H1 (cell line): ENCODE measurements around the gene TNN. TPM values are rescaled to one million over a fixed set of nuclear protein-coding genes. Genes with fewer than 3 reads are reported as not detected.

Experiments
- CTCF ChIA-PET: fragments of 300-600 bp; sonication (Branson Sonifier 250); formaldehyde crosslinking; loops from one replicate; lab custom pipeline; 2021; ENCODE audit not compliant: partially characterized antibody; lab: Charles Lee
- POLR2A ChIA-PET: fragments of 300-600 bp; sonication (Branson Sonifier 250); formaldehyde crosslinking; loops from one replicate; lab custom pipeline; 2021; ENCODE audit warnings: inconsistent platforms; ENCODE audit not compliant: partially characterized antibody; lab: Charles Lee
- DNase-seq, 2 experiments: peaks; one replicate each; pipeline versions ENCODE4 v3.0.0 to v3.0.0-alpha.2; 2010 to 2022; ENCODE audit warnings: low spot score in 2 of 2, low read depth in 1 of 2, mixed read lengths in 1 of 2
- FAIRE-seq: peaks from 2 replicates; lab custom pipeline; 2011; peaks lifted over from hg19 to GRCh38; lab: Jason Lieb, UNC
- H2AFZ ChIP-seq: 2 replicates; pipeline ENCODE4 v1.8.1; 2012; ENCODE audit warnings: low read length, inconsistent platforms
- H2AK5ac ChIP-seq: 2 replicates; pipeline ENCODE4 v1.6.1; 2013; ENCODE audit warnings: low read depth, low read length
- H2BK120ac ChIP-seq: replicated peaks from 2 replicates; pipeline ENCODE3; 2013; ENCODE audit warnings: low read depth, low read length, inconsistent platforms
- H2BK12ac ChIP-seq: 2 replicates; pipeline ENCODE4 v1.6.1; 2013; ENCODE audit warnings: low read depth, low read length
- H2BK15ac ChIP-seq: 2 replicates; pipeline ENCODE4 v1.6.1; 2013; ENCODE audit warnings: low read length
- H2BK20ac ChIP-seq: 2 replicates; pipeline ENCODE4 v1.6.1; 2013; ENCODE audit warnings: low read length
- H2BK5ac ChIP-seq: 2 replicates; pipeline ENCODE4 v1.6.1; 2013; ENCODE audit warnings: low read depth, low read length
- H3K14ac ChIP-seq: 2 replicates; pipeline ENCODE4 v1.6.1; 2013; ENCODE audit warnings: inconsistent platforms; ENCODE audit not compliant: insufficient read length
- H3K18ac ChIP-seq: 2 replicates; pipeline ENCODE4 v1.6.1; 2013; ENCODE audit warnings: low read length; ENCODE audit errors: extremely low read depth
- H3K23ac ChIP-seq: 2 replicates; pipeline ENCODE4 v1.6.1; 2013; ENCODE audit warnings: inconsistent platforms; ENCODE audit not compliant: insufficient read length
- H3K23me2 ChIP-seq: 2 replicates; pipeline ENCODE4 v1.6.1; 2013; ENCODE audit warnings: low read depth, low read length
- H3K27ac ChIP-seq: 2 replicates; pipeline ENCODE4 v1.6.1; 2011; ENCODE audit warnings: low read depth, low read length, inconsistent platforms
- H3K27me3 ChIP-seq, 4 experiments: replicated peaks in 1 of 4; 1 replicate in 1 of 4; 2 replicates in 3 of 4; pipeline versions ENCODE4 v1.6.1 to v1.8.1; 2011 to 2013; ENCODE audit warnings: low read length in 3 of 4, mild to moderate bottlenecking in 3 of 4, inconsistent platforms in 2 of 4, mixed read lengths in 2 of 4, moderate library complexity in 1 of 4; ENCODE audit not compliant: control insufficient read depth in 3 of 4, insufficient read depth in 3 of 4; ENCODE audit errors: extremely low read depth in 1 of 4
- H3K36me3 ChIP-seq, 4 experiments: 2 replicates each; pipeline versions ENCODE4 v1.6.1 to v1.8.1; 2011 to 2013; ENCODE audit warnings: mild to moderate bottlenecking in 4 of 4, low read length in 3 of 4, moderate library complexity in 2 of 4, control low read depth in 1 of 4, inconsistent platforms in 1 of 4; ENCODE audit not compliant: insufficient read depth in 4 of 4, control insufficient read depth in 2 of 4
- H3K4ac ChIP-seq: replicated peaks from 2 replicates; pipeline ENCODE3; 2013; ENCODE audit warnings: low read length, low read depth, mixed read lengths, inconsistent platforms; ENCODE audit not compliant: insufficient read length
- H3K4me1 ChIP-seq, 4 experiments: replicated peaks in 1 of 4; 1 replicate in 1 of 4; 2 replicates in 3 of 4; pipeline versions ENCODE4 v1.6.1 to v1.8.1; 2011 to 2013; ENCODE audit warnings: low read length in 3 of 4, inconsistent platforms in 2 of 4, mixed read lengths in 1 of 4; ENCODE audit not compliant: insufficient read depth in 4 of 4, control insufficient read depth in 3 of 4
- H3K4me2 ChIP-seq, 2 experiments: 2 replicates each; pipeline versions ENCODE4 v1.6.1 to v1.8.1; 2011 to 2013; ENCODE audit warnings: low read depth in 2 of 2, low read length in 2 of 2, control low read depth in 1 of 2, inconsistent platforms in 1 of 2, mild to moderate bottlenecking in 1 of 2; ENCODE audit not compliant: insufficient read depth in 1 of 2
- H3K4me3 ChIP-seq, 4 experiments: fragments of 200-600, 300-600 bp in 1 of 4; sonication (generic), shearing (Covaris generic), sonication (Bioruptor Twin) in 1 of 4; 2 replicates each; pipeline versions ENCODE4 v1.5.1 to v1.8.1; 2011 to 2016; ENCODE audit warnings: low read length in 4 of 4, low read depth in 3 of 4, control low read depth in 2 of 4, inconsistent platforms in 2 of 4, mild to moderate bottlenecking in 2 of 4, mixed read lengths in 1 of 4, moderate library complexity in 1 of 4; ENCODE audit not compliant: insufficient read depth in 2 of 4; ENCODE audit errors: extremely low read depth in 1 of 4
- H3K56ac ChIP-seq: replicated peaks from 2 replicates; pipeline ENCODE3; 2013; ENCODE audit warnings: low read depth, mild to moderate bottlenecking, mixed read lengths, low read length, inconsistent platforms; ENCODE audit not compliant: insufficient read length
- H3K79me1 ChIP-seq: 2 replicates; pipeline ENCODE4 v1.6.1; 2013; ENCODE audit warnings: low read depth, low read length, control low read depth
- H3K79me2 ChIP-seq, 2 experiments: 2 replicates each; pipeline versions ENCODE4 v1.6.1 to v1.8.1; 2012 to 2013; ENCODE audit warnings: low read length in 2 of 2, mild to moderate bottlenecking in 2 of 2, inconsistent platforms in 1 of 2; ENCODE audit not compliant: insufficient read depth in 2 of 2, control insufficient read depth in 1 of 2
- H3K9ac ChIP-seq, 4 experiments: replicated peaks in 1 of 4; 1 replicate in 1 of 4; 2 replicates in 3 of 4; pipeline versions ENCODE4 v1.6.1 to v1.8.1; 2011 to 2013; ENCODE audit warnings: low read depth in 3 of 4, low read length in 3 of 4, control low read depth in 2 of 4, mild to moderate bottlenecking in 2 of 4, moderate library complexity in 2 of 4, inconsistent platforms in 1 of 4; ENCODE audit errors: extremely low read depth in 1 of 4
- H3K9me3 ChIP-seq, 2 experiments: 2 replicates each; pipeline versions ENCODE4 v1.6.1 to v1.8.1; 2012 to 2013; ENCODE audit warnings: mild to moderate bottlenecking in 2 of 2, moderate library complexity in 2 of 2, control low read depth in 1 of 2, inconsistent platforms in 1 of 2, low read depth in 1 of 2, low read length in 1 of 2, mixed read lengths in 1 of 2; ENCODE audit not compliant: insufficient read depth in 2 of 2
- H4K20me1 ChIP-seq, 2 experiments: replicated peaks in 1 of 2; 2 replicates each; pipeline versions ENCODE3 to v1.8.1; 2011 to 2013; ENCODE audit warnings: inconsistent platforms in 2 of 2, low read length in 2 of 2, mild to moderate bottlenecking in 1 of 2; ENCODE audit not compliant: insufficient read depth in 2 of 2, control insufficient read depth in 1 of 2
- H4K5ac ChIP-seq: 2 replicates; pipeline ENCODE4 v1.6.1; 2013; ENCODE audit warnings: low read length, low read depth, mixed read lengths, inconsistent platforms; ENCODE audit not compliant: insufficient read length
- H4K8ac ChIP-seq: 2 replicates; pipeline ENCODE4 v1.8.0; 2013; ENCODE audit warnings: mild to moderate bottlenecking, moderate library complexity, low read length, inconsistent platforms; ENCODE audit not compliant: insufficient read depth; ENCODE audit errors: extremely low read depth
- H4K91ac ChIP-seq: replicated peaks from 2 replicates; pipeline ENCODE3; 2013; ENCODE audit warnings: low read length, mixed read lengths, inconsistent platforms; ENCODE audit not compliant: insufficient read length
- CEBPB ChIP-seq: IDR thresholded peaks from 2 replicates; pipeline ENCODE4 v1.6.1; 2012; ENCODE audit warnings: low read depth, low read length
- CTCF ChIP-seq, 3 experiments: IDR thresholded peaks; 1 replicate in 2 of 3; 2 replicates in 1 of 3; pipeline versions ENCODE4 v1.5.1 to v1.6.1; 2011; ENCODE audit warnings: low read length in 3 of 3, mild to moderate bottlenecking in 3 of 3, inconsistent platforms in 2 of 3, low read depth in 1 of 3, moderate library complexity in 1 of 3; ENCODE audit not compliant: insufficient read depth in 1 of 3; ENCODE audit errors: control extremely low read depth in 1 of 3
- EZH2 ChIP-seq: fragments of 200-600 bp; sonication (generic); IDR thresholded peaks from 2 replicates; pipeline ENCODE4 v1.7.1; 2012; ENCODE audit warnings: low read depth, mild to moderate bottlenecking, moderate library complexity, low read length, inconsistent platforms; ENCODE audit not compliant: severe bottlenecking
- KDM5A ChIP-seq: fragments of 200-600 bp; IDR thresholded peaks from 2 replicates; pipeline ENCODE4 v1.7.1; 2012; ENCODE audit warnings: mild to moderate bottlenecking, low read length, inconsistent platforms, mixed read lengths
- RAD21 ChIP-seq, 2 experiments: IDR thresholded peaks in 1 of 2; conservative IDR thresholded peaks in 1 of 2; 2 replicates each; pipeline ENCODE4 v1.6.1; 2011; ENCODE audit warnings: low read depth in 2 of 2, low read length in 2 of 2, improper control_type of control experiment in 1 of 2, inconsistent platforms in 1 of 2, mild to moderate bottlenecking in 1 of 2, moderate library complexity in 1 of 2
- RXRA ChIP-seq: IDR thresholded peaks from 2 replicates; pipeline ENCODE4 v1.6.1; 2011; ENCODE audit warnings: low read depth, mild to moderate bottlenecking, low read length, moderate library complexity; ENCODE audit not compliant: insufficient read depth
- WGBS, 2 experiments: shearing (Covaris generic) in 1 of 2; methylation state at CpG; one replicate each; pipeline versions ENCODE4 v1.1.6 to v1.1.7; 2013 to 2015; ENCODE audit warnings: low lambda C conversion rate in 2 of 2, mixed read lengths in 2 of 2, inconsistent platforms in 1 of 2, low coverage in 1 of 2, missing lambda C conversion rate in 1 of 2; ENCODE audit not compliant: insufficient replicate concordance in 2 of 2, insufficient coverage in 1 of 2, insufficient read length in 1 of 2; ENCODE audit errors: extremely low coverage in 1 of 2, missing lambda C conversion rate in 1 of 2; 5-methylcytosine and 5-hydroxymethylcytosine counted together
- polyA plus RNA-seq, 7 experiments: library from polyadenylated mRNA; depleted of rRNA in 3 of 7; stranded (reverse) in 5 of 7; unstranded in 2 of 7; fragments of >200 nt in 5 of 7; fragments of 200-250 nt in 2 of 7; gene quantifications; 1 replicate in 5 of 7; 2 replicates in 1 of 7; 4 replicates in 1 of 7; pipeline versions ENCODE4 v1.2.1 to v1.2.3, GENCODE V29; 2011 to 2013; ENCODE audit warnings: missing spikeins in 2 of 7, mixed read lengths in 2 of 7
- total RNA-seq: library from RNA; stranded (reverse); fragmentation: NEBNext Ultra II Directional; extraction: Animal tissue kit (Norgen Biotek cat#: 25700); gene quantifications from 2 replicates; pipeline ENCODE4 v1.2.1, GENCODE V29; 2021

TNN gene
- total and polyA plus RNA-seq, 2 of the 8 experiments (the other 6 are each of a cell fraction or from before 2014, with no cell fraction given) = 0.21 to 0.30 TPM

- H2BK12ac ChIP-seq = no peak overlapping the region
- no peaks in the 10 kb centered on the region for H4K20me1 ChIP-seq
- ChIA-PET POLR2A (interaction anchor here (0.9 kb wide), 1 partner anchor 16 kb away, joined by 3 read pairs; no protein-coding TSS in a partner anchor), CTCF (interaction anchor here (0.7 to 1.3 kb wide), 6 partner anchors 9 to 274 kb away, joined by 3 to 7 read pairs (median 3); no protein-coding TSS in a partner anchor)
- H2AK5ac ChIP-seq = no peak overlapping the region
- no peak overlapping the region for H2BK15ac ChIP-seq
- H3K4me1 ChIP-seq = peaks cover 0 to 5% (median 2%) of the 10 kb centered on the region in 4 experiments; a peak in 1 of 7 replicates
- no peaks in the 10 kb centered on the region for H3K79me1 ChIP-seq
- no peaks in the 10 kb centered on the region for H3K27me3 ChIP-seq
- WGBS, 2 experiments = 88% methylated on average over 14 of the region's 19 CpGs; no CpG with 5 or more reads in 1 of the 2 experiments
- H3K9ac ChIP-seq = no peak overlapping the region
- no peak overlapping the region for H3K4me3 ChIP-seq
- H2BK20ac ChIP-seq = no peak overlapping the region
- H2BK5ac ChIP-seq = no peak overlapping the region
- DNase-seq (no peak), FAIRE-seq (no peak)
- no peak overlapping the region for H4K8ac ChIP-seq
- H3K27ac ChIP-seq = no peak overlapping the region
- no peak overlapping the region for H3K4me2 ChIP-seq
- H3K56ac ChIP-seq = no peak overlapping the region
- H4K5ac ChIP-seq = no peak overlapping the region
- TF ChIP-seq EZH2 = no peak
- TF ChIP-seq RXRA = no peak
- TF ChIP-seq KDM5A = no peak
- no peak for TF ChIP-seq CEBPB
- TF ChIP-seq RAD21 (IDR thresholded peaks at IDR 0.05 in 1 of 2, conservative IDR thresholded peaks at IDR 0.05 in 1 of 2; ENCODE audit: low read depth in 2 of 2, low read length in 2 of 2) = no peak
- TF ChIP-seq CTCF (IDR thresholded peaks at IDR 0.05; ENCODE audit: control extremely low read depth in 1 of 3, insufficient read depth in 1 of 3, low read depth in 1 of 3, low read length in 3 of 3) = no peak
- H2AFZ ChIP-seq = no peak overlapping the region
- H3K14ac ChIP-seq = no peak overlapping the region
- H3K9me3 ChIP-seq = no peaks in the 10 kb centered on the region; a peak in 1 of 4 replicates
- no peaks in the 10 kb centered on the region for H3K36me3 ChIP-seq
- H3K18ac ChIP-seq = no peak overlapping the region
- no peaks in the 10 kb centered on the region for H3K79me2 ChIP-seq
- no peak overlapping the region for H2BK120ac ChIP-seq
- no peaks in the 10 kb centered on the region for H3K23me2 ChIP-seq
- H3K23ac ChIP-seq = no peak overlapping the region
- H3K4ac ChIP-seq = no peak overlapping the region
- H4K91ac ChIP-seq = no peak overlapping the region
Observed at GRCh38 chr1:175045097-175045496, 22.5 kb upstream of the TNN start.
